GM12878 (cell line): ENCODE results near the gene KITLG. TPM values are rescaled to one million over a fixed set of nuclear protein-coding genes. Genes with fewer than 3 reads are reported as not detected.

Experiments
- ATAC-seq: fragments of 200-7000 bp; cut with Tn5 transposase; 3 replicates; pipeline ENCODE4 v1.9.1; 2020; ENCODE audit warnings: mild to moderate bottlenecking, moderate library complexity
- BruUV-seq: library from RNA; stranded (reverse); fragments of 400-500 nt; replicated peaks from 2 replicates; lab custom pipeline; 2021; lab: Mats Ljungman, UMichigan
- CTCF ChIA-PET: fragments of 300-600 bp; sonication (Branson Sonifier 250); formaldehyde crosslinking; extraction: SDS; loops from one replicate; lab custom pipeline; 2021; ENCODE audit warnings: inconsistent platforms; lab: Yijun Ruan, JAX
- POLR2A ChIA-PET: fragments of 350-600 bp; formaldehyde crosslinking; extraction: SDS; loops from one replicate; lab custom pipeline; 2021; ENCODE audit warnings: inconsistent platforms; lab: Charles Lee
- RAD21 ChIA-PET: fragments of 300-600 bp; sonication (Branson Sonifier 250); formaldehyde crosslinking; loops from one replicate; lab custom pipeline; 2023; ENCODE audit warnings: antibody characterized with exemption; ENCODE audit not compliant: unreplicated experiment; lab: Charles Lee
- SMC1A ChIA-PET: fragments of 300-600 bp; sonication (Branson Sonifier 250); formaldehyde crosslinking; loops from one replicate; lab custom pipeline; 2023; ENCODE audit not compliant: unreplicated experiment, uncharacterized antibody; lab: Charles Lee
- DNase-seq: peaks from one replicate; pipeline ENCODE4 v3.0.0-alpha.2; 2011; ENCODE audit warnings: low read depth, low spot score
- FAIRE-seq: peaks from 3 replicates; lab custom pipeline; 2011; peaks lifted over from hg19 to GRCh38; lab: Jason Lieb, UNC
- H2AFZ ChIP-seq: 2 replicates; pipeline ENCODE4 v1.6.0; 2011; ENCODE audit warnings: low read depth, low read length, control low read depth; ENCODE audit not compliant: control insufficient read depth
- H3K27ac ChIP-seq: 2 replicates; pipeline ENCODE4 v1.5.1; 2011; ENCODE audit warnings: control low read depth; ENCODE audit not compliant: control insufficient read depth, insufficient read depth
- H3K27me3 ChIP-seq, 2 experiments: replicated peaks in 1 of 2; 2 replicates each; pipeline versions ENCODE4 v1.6.0 to v1.6.1; 2011; ENCODE audit warnings: low read length in 1 of 2; ENCODE audit not compliant: control insufficient read depth in 2 of 2, insufficient read depth in 2 of 2
- H3K36me3 ChIP-seq, 2 experiments: 2 replicates each; pipeline ENCODE4 v1.5.1; 2011; ENCODE audit warnings: low read length in 1 of 2; ENCODE audit not compliant: control insufficient read depth in 2 of 2, insufficient read depth in 2 of 2
- H3K4me1 ChIP-seq: 2 replicates; pipeline ENCODE4 v1.6.1; 2011; ENCODE audit warnings: mild to moderate bottlenecking, low read length, moderate library complexity, mixed read lengths; ENCODE audit not compliant: control insufficient read depth, insufficient read depth
- H3K4me2 ChIP-seq: 2 replicates; pipeline ENCODE4 v1.6.0; 2011; ENCODE audit warnings: control low read depth; ENCODE audit not compliant: control insufficient read depth, insufficient read depth
- H3K4me3 ChIP-seq: fragments of 200-600 bp; sonication (generic); 2 replicates; pipeline ENCODE4 v1.5.1; 2016
- H3K79me2 ChIP-seq: 2 replicates; pipeline ENCODE4 v1.6.0; 2011; ENCODE audit warnings: low read length; ENCODE audit not compliant: control insufficient read depth, insufficient read depth
- H3K9ac ChIP-seq: 2 replicates; pipeline ENCODE4 v1.8.0; 2011; ENCODE audit warnings: low read length, control low read depth, mixed read lengths; ENCODE audit not compliant: control insufficient read depth, insufficient read depth
- H3K9me3 ChIP-seq: replicated peaks from 3 replicates; pipeline ENCODE4 v1.5.1; 2011; ENCODE audit warnings: mild to moderate bottlenecking, low read length; ENCODE audit not compliant: control insufficient read depth, insufficient read depth
- H4K20me1 ChIP-seq: 2 replicates; pipeline ENCODE4 v1.6.0; 2011; ENCODE audit not compliant: control insufficient read depth, insufficient read depth
- BACH1 ChIP-seq: fragments of 450-650 bp; IDR thresholded peaks from 2 replicates; pipeline ENCODE4 v1.6.1; 2017; ENCODE audit warnings: mild to moderate bottlenecking, borderline replicate concordance
- BHLHE40 ChIP-seq, 2 experiments: fragments of 450-650 bp in 1 of 2; IDR thresholded peaks; 2 replicates each; pipeline ENCODE4 v1.6.1; 2011 to 2017; ENCODE audit warnings: low read depth in 2 of 2, borderline replicate concordance in 1 of 2, improper control_type of control experiment in 1 of 2, low read length in 1 of 2, mild to moderate bottlenecking in 1 of 2
- CREM ChIP-seq: IDR thresholded peaks from 2 replicates; pipeline ENCODE4 v1.6.1; 2014; ENCODE audit warnings: antibody characterized with exemption, low read depth
- FOS ChIP-seq: IDR thresholded peaks from 3 replicates; pipeline ENCODE4 v1.6.1; 2011; ENCODE audit warnings: borderline replicate concordance; ENCODE audit not compliant: insufficient read length; ENCODE audit errors: extremely low read depth
- FOXM1 ChIP-seq: IDR thresholded peaks from 2 replicates; pipeline ENCODE4 v1.6.1; 2012; ENCODE audit warnings: low read depth, mild to moderate bottlenecking, inconsistent platforms, low read length, moderate library complexity
- HDAC2 ChIP-seq: fragments of 200-600 bp; sonication (generic); IDR thresholded peaks from 2 replicates; pipeline ENCODE4 v1.6.1; 2017
- KAT2A ChIP-seq: conservative IDR thresholded peaks from 2 replicates; pipeline ENCODE4 v1.6.1; 2011; ENCODE audit warnings: low read depth, low read length; ENCODE audit not compliant: control insufficient read depth
- KLF5 ChIP-seq: fragments of 450-650 bp; IDR thresholded peaks from 2 replicates; pipeline ENCODE4 v1.6.1; 2014; ENCODE audit warnings: mild to moderate bottlenecking; ENCODE audit not compliant: partially characterized antibody
- NFYA ChIP-seq: IDR thresholded peaks from 2 replicates; pipeline ENCODE4 v1.6.1; 2011; ENCODE audit warnings: low read depth, mild to moderate bottlenecking, low read length, improper control_type of control experiment, borderline replicate concordance
- POU2F2 ChIP-seq: IDR thresholded peaks from 3 replicates; pipeline ENCODE4 v1.6.1; 2011; ENCODE audit warnings: low read depth, mild to moderate bottlenecking, low read length, borderline replicate concordance
- PRDM15 ChIP-seq: fragments of 450-650 bp; formaldehyde crosslinking; IDR thresholded peaks from 2 replicates; pipeline ENCODE4 v1.4.0; 2020; ENCODE audit warnings: mild to moderate bottlenecking, moderate library complexity
- REST ChIP-seq: IDR thresholded peaks from 2 replicates; pipeline ENCODE4 v1.6.1; 2012; ENCODE audit warnings: mild to moderate bottlenecking, low read depth, low read length
- SP1 ChIP-seq: IDR thresholded peaks from one replicate; pipeline ENCODE4 v1.6.1; 2011; ENCODE audit warnings: low read depth, low read length
- SRF ChIP-seq, 2 experiments: IDR thresholded peaks; 2 replicates each; pipeline ENCODE4 v1.6.1; 2011; ENCODE audit warnings: low read depth in 2 of 2, low read length in 2 of 2, mild to moderate bottlenecking in 1 of 2, moderate library complexity in 1 of 2
- TARDBP ChIP-seq: IDR thresholded peaks from 2 replicates; pipeline ENCODE4 v1.6.1; 2016; ENCODE audit warnings: borderline replicate concordance
- TCF7 ChIP-seq: IDR thresholded peaks from 2 replicates; pipeline ENCODE4 v1.6.1; 2014; ENCODE audit warnings: antibody characterized with exemption, borderline replicate concordance
- WRNIP1 ChIP-seq: IDR thresholded peaks from 2 replicates; pipeline ENCODE4 v1.6.1; 2011; ENCODE audit warnings: low read depth, low read length, improper control_type of control experiment, borderline replicate concordance
- WGBS: methylation state at CpG from one replicate; pipeline ENCODE4 v1.1.6; 2016; ENCODE audit warnings: low lambda C conversion rate; ENCODE audit not compliant: insufficient replicate concordance, insufficient coverage; ENCODE audit errors: missing lambda C conversion rate; 5-methylcytosine and 5-hydroxymethylcytosine counted together
- in situ Hi-C: fragments of 300-500 bp; cut with MboI; formaldehyde crosslinking; loops from 9 replicates; pipeline ENCODE4 v1.14.3; 2018; ENCODE audit warnings: mixed read lengths
- intact Hi-C: fragments of 100-400 bp; cut with micrococcal nuclease; formaldehyde crosslinking; loops from one replicate; pipeline ENCODE4 v1.14.2; 2022; ENCODE audit not compliant: unreplicated experiment
- polyA plus RNA-seq, 11 experiments: library from polyadenylated mRNA; depleted of rRNA in 4 of 11; unstranded in 6 of 11; stranded (reverse) in 5 of 11; fragments of >200 nt; fragmentation: Nextera tagmentation in 4 of 11; fragmentation: Illumina TruSeq in 1 of 11; extraction: Ambion mirVana in 4 of 11; extraction: Trizol in 1 of 11; gene quantifications; 1 replicate in 1 of 11; 2 replicates in 10 of 11; pipeline versions ENCODE4 v1.2.1 to v1.2.3, GENCODE V29; 2011 to 2016; ENCODE audit warnings: inconsistent platforms in 2 of 11, missing spikeins in 2 of 11, low read depth in 1 of 11
- total RNA-seq, 4 experiments: library from RNA; depleted of rRNA in 3 of 4; stranded (reverse); fragments of >200 nt in 3 of 4; fragmentation: Illumina TruSeq in 1 of 4; extraction: Trizol in 1 of 4; gene quantifications; 2 replicates each; pipeline versions ENCODE4 v1.2.1 to v1.2.3, GENCODE V29; 2013 to 2021

The KITLG gene
- total and polyA plus RNA-seq, 10 of the 15 experiments (the other 5 are each of a cell fraction or from before 2014, with no cell fraction given) = 0.02 to 0.51 (median 0.09) TPM; not detected in 1

DNA sequence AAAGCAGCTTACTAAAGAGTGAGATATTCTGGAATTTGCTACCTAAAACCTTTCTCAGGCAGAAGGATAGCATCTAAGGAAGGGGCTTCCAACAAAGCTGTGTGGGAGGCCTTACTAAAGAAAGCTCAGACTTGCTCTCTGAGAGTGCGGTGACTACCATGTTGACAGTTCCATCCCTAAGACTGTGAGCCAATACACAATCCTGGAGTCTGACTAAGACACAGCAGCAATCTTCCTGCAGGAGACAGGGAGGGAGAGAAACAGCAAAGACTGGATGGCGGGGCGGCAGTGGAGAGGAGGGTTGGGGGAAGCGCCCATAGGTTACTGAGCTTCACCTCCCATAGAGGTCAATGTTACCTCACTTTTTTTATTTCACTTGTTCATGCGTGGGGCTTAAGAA, 70.9 kb downstream of the KITLG start:
- ChIA-PET SMC1A (interaction anchor here (0.9 kb wide), 1 partner anchor 28 kb away, joined by 3 read pairs; no protein-coding TSS in a partner anchor), POLR2A (no interaction called here), RAD21 (no interaction called here), CTCF (interaction anchor here (0.6 kb wide), 1 partner anchor 952 kb away, joined by 3 read pairs; no protein-coding TSS in a partner anchor)
- no peaks in the 10 kb centered on the region for H3K9me3 ChIP-seq
- TF ChIP-seq POU2F2 = no peak
- no peak for TF ChIP-seq REST
- TF ChIP-seq WRNIP1 = no peak
- no peak for TF ChIP-seq HDAC2
- TF ChIP-seq BHLHE40 (IDR thresholded peaks at IDR 0.05; ENCODE audit: borderline replicate concordance in 1 of 2, low read depth in 2 of 2, low read length in 1 of 2) = no peak
- TF ChIP-seq SRF (IDR thresholded peaks at IDR 0.05; ENCODE audit: low read depth in 2 of 2, low read length in 2 of 2) = no peak
- no peak for TF ChIP-seq FOXM1
- no peak for TF ChIP-seq KAT2A
- no peak for TF ChIP-seq BACH1
- TF ChIP-seq PRDM15 (CRISPR knock-in tag) = no peak
- TF ChIP-seq FOS = no peak
- TF ChIP-seq TARDBP = no peak
- TF ChIP-seq TCF7 = no peak
- TF ChIP-seq KLF5 = no peak
- TF ChIP-seq SP1 = no peak
- no peak for TF ChIP-seq CREM
- TF ChIP-seq NFYA = no peak
- ATAC-seq = no peak
- H3K4me2 ChIP-seq = no peak overlapping the region
- no peaks in the 10 kb centered on the region for H3K36me3 ChIP-seq
- BruUV-seq = no TSS peak
- no peaks in the 10 kb centered on the region for H4K20me1 ChIP-seq
- no peak overlapping the region for H3K4me3 ChIP-seq
- in situ Hi-C loops (no loop called here), intact Hi-C loops (no loop called here)
- FAIRE-seq = no peak
- no peaks in the 10 kb centered on the region for H3K4me1 ChIP-seq
- H3K27me3 ChIP-seq = no peaks in the 10 kb centered on the region
- no peak overlapping the region for H3K27ac ChIP-seq
- 71% methylated on average over 5 of the region's 5 CpGs for WGBS
- H3K9ac ChIP-seq = no peak overlapping the region
- no peak overlapping the region for H2AFZ ChIP-seq
- H3K79me2 ChIP-seq = no peaks in the 10 kb centered on the region
- no peak for DNase-seq
